ENCODE measurements around the gene PTH1R.
"Not testable (repeated sequence)": the region's sequence is repeated elsewhere in the genome, so short reads cannot be mapped to it uniquely, and the experiment has no call there.

PTH1R gene

DNA sequence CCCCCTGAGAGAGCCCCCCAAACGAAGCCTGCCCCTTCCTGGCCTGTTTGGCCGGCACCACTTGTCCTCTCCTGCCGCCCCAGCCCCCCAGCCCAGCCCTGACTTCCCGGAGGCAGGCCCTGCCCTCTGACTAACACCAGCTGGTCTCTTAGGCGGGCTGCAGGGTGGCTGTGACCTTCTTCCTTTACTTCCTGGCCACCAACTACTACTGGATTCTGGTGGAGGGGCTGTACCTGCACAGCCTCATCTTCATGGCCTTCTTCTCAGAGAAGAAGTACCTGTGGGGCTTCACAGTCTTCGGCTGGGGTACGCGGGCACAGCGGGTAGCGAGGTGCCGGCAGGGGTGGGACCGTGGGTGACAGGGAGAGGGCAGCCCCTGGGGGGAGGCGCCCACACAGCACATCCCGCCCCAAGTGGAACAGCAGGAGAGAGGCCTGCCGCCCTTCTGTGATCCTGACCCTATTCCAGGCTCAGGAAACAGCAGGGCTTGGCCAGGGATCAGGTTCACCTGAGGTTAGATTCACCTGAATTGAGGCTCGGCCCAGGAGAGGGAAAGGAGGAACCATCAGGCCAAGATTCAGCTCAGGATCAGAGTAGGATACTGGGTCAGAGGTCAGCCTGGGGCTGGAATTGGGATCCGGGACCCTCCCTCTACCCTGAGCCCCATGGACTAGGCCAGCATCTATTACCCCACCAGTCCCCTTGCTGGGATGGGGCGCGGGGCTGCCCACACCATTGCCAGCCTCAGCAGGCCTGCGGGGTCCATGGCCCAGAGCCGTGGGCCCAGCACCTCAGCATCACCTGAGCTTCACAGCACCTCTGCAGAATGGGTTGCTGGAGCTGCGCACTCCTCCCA is 21.9 kb downstream of the PTH1R start:
- DNase-seq (ENCODE audit: low spot score), result no peak

DNA sequence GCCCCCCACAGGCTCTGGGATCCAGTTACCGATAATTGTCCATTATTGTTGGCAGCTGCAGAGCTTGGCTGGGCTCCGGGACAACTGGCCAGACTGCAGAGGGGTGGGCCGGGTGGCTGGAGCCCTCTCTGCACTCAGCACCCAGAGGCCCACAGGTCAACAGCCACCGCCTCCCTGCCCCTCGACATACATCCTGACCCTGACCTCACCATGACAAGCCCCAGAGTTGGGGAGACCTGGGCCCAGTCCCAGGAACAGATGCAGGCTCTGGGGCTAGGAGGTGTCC is 22.4 kb downstream of the PTH1R start:
- DNase-seq (ENCODE audit: low spot score), result no peak

DNA sequence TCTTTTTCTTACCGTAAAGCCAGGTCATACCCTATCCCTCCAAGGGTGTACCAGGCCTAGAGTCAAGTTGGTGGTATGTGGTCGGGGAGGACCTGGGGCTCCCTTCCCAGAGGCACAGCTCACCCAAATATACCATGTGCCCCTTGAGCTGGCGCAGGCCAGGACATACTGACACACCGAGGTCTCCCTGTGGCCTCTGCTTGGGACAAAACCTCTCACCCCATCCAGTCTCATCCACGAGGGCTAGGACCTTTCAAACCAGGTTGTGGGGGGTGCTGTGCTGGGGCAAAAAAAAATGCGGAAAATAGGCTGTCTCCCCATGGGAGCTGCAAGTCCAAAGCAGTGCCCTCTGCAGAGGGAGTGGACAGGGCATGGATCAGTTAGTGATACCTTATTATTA is 22.8 kb downstream of the PTH1R start:
- no peak for DNase-seq (ENCODE audit: low spot score)

DNA sequence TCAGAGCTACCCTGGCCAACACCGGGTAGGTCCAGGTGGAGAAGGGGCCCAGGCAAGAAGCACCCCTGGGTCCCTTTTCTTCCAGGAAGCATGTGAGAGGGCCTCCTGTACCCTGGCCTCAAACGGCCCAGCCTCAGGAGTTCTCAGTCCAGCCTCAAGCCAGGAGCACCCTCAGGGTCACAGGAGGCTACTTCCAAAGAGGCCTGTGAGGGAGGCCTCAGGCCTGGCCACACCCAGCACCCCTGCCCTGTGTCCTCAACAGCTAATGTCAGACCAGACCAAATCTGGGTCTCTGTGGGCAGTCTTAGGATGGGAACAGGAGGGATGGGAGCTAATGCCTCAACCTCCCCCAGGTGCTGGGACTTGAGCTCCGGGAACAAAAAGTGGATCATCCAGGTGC is 23.5 kb downstream of the PTH1R start:
- DNase-seq (ENCODE audit: low spot score), result no peak

DNA sequence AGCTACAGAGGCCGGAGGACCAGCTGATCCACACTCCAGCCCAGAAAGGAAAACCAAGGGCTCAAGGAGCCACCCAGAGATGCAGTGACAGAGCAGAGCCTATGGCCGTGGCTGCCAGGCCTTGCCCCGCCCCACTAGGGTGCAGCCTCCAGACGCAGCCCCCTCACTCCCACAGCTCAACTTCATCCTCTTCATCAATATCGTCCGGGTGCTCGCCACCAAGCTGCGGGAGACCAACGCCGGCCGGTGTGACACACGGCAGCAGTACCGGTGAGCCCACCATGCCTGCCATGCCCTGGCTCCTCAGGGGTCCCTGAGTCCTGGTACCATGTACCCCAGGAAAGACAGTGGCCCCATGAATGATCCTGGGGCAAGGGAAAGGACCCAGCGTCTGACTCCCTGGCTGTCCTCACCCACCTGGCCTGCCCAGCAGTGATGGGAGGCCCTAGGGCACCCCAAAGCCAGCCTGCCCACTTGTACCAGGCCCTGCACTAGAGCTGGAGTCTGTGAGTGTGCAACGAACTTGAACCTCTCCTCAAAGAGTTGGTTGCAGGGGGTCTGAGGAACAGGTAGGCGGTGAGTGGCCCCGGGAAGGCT is 24.2 kb downstream of the PTH1R start:
- no peak for DNase-seq (ENCODE audit: low spot score)

DNA sequence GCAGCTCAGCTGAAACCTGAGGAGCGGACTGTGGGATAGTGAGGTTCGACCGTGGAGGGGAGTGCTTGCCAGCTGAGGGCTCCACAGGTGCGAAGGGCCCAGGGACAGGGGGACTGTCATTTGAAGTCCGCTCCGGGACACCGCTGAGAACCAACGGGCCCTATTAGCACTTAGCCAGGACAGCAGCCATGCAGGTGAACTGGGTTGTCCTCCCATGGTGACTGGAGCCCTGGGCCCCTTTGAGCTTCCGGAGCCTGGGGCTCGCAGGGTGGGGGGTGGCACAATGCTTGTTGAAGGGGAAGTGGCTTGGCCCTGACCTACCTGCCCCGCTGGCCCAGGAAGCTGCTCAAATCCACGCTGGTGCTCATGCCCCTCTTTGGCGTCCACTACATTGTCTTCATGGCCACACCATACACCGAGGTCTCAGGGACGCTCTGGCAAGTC is 24.7 kb downstream of the PTH1R start:
- no peak for DNase-seq (ENCODE audit: low spot score)

DNA sequence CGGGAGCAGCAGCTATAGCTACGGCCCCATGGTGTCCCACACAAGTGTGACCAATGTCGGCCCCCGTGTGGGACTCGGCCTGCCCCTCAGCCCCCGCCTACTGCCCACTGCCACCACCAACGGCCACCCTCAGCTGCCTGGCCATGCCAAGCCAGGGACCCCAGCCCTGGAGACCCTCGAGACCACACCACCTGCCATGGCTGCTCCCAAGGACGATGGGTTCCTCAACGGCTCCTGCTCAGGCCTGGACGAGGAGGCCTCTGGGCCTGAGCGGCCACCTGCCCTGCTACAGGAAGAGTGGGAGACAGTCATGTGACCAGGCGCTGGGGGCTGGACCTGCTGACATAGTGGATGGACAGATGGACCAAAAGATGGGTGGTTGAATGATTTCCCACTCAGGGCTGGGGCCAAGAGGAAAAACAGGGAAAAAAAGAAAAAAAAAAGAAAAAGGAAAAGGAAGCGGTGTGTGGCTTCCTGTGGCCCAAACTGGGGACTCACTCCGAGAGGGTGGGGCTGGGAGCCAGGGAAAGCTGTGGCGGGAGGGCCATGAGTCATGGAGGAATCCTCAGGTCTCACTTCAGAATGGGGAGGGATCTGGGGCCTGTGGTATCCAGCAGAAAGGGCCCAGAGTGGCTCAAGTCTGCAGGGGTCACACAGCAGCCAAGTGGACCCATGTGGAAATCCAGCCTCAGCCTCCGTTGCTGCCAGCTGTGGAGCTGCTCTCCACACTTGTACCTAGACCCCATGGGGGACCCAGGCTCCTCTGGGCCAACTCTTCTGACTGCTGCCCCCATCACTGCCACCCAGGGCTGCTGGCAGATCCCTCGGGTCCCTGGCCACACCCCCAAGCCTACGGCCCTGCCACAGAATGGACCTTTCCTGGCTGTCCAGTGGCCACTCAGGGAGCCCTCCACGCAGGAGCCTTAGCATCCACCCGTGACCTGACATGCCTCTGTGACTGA is 26.1 kb downstream of the PTH1R start:
- DNase-seq (ENCODE audit: low spot score), result no peak

DNA sequence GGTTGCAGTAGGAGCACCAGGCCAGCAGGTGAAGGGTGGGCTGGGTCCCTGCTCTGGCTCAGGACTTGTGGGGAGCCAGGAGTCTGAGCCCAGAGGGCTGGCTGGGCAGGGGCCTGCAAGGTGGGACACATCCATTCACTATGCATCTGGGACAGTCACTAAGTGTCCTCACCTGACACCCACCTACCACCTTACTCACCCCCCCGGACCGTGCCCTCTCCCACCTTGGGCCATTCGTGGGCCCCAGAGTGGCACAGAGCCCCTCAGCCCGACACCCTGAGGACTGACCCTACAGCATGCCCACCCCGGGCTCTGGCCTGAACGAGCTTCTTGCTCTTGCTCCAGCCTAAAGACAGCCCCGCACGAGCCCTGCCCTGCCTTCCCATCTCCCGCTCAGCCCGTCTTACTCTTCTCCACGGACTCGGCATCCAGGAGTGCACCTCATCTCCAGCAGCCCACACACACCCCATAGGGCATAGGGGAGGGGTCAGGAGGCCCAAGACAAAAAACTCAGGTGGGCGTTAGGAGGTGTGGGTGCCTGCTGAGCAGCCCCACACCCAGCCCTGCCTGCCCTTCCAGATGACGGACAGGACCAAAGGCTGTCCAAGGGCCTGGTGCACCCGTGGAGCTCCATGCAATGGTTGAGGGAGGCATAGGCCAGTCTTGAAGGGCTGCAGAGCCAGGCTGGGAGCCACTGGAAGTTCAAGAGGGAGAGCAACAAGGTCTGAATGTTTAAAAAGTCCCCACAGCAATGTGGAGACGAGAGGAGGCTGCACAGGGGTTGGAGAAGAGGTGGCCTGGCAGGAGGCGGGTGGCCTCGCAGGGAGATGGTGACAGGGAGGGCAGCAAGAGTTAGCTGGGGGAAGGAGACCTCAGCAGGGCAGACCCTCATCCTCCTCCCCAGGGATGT is 27.0 kb downstream of the PTH1R start:
- DNase-seq (ENCODE audit: low spot score), result no peak

DNA sequence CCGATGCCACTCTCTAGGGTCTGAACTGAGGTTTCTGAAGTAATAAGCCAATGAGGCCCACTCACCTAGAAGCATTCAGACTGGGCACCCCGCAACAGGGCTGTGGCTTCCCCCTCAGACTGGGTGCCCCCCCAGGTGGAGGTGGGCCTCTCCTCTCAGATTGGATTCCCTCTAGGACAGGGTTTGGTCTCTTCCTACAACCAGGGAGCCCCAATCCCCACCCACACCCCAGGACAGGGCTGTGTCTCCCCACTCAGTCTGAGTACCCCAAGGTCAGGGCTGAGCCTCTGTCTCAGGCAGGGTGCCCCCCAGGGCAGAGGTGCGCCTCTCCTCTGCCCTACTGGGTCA is 27.7 kb downstream of the PTH1R start:
- DNase-seq (ENCODE audit: low spot score), result no peak

DNA sequence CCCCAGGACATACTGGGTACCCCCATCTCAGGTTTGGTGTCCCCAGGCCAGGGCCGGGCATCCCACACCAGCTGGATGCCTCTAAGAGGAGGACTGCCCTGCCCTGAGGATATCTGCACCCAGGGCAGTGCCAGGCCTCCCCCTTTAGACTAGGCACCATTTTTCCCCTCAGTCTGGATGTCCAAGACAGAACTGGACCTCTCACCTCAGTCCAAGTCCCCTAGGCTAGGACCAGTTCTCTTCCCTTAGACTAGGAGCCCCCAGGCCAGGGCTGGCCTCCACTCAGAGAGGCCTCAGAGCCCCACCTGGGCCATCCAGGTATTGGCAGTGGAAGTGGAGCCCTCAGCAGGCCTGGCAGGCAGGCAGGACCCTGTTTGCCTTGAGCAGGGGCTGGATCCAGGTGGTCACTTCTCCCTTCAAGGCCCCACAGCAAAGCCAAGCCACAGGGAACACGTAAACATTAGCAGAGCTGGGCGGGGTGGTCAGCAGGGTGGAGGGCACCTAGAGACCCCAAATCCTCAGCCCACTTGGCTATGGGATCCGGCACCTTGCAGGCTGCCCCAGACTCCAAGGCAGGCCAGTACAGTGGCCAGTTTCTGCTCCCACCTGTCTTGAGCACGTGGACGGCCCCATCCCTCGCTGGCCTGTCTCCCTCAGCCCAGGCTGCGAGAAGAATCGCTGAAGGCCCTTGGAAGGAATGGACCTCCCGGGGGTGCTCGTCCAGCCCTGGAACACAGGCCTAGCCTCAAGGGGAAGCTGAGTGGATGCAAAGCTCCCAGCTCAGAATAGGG is 28.3 kb downstream of the PTH1R start:
- DNase-seq (ENCODE audit: low spot score), result no peak

DNA sequence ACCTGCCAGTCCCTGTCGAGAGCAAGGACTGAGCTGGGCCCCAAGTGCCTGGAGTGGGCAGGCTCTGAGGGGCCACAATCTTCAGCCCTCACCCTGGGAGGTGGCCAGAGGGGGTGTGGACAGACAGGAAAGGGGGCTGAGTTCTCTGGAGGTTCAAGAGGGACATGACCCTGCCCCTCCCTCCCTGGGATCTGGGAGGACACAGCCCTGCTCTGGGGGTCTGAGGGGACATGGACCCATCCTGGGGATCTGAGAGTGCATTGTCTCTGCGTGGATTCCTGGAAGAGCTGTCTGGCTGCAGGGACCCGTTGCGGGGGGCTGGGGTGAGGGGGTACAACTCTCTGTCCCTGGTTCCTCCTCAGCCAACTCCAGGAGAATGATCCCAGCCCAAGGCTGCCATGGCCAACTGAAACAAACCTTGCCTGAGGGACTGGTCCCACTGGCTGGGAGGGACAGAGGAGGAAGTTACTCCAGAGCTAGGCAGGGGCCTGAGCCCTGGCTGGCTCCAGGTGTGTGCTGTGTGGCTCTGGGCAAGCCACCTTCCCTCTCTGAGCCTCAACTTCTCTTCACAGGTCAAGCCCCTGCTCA is 29.0 kb downstream of the PTH1R start:
- no peak for DNase-seq (ENCODE audit: low spot score)

DNA sequence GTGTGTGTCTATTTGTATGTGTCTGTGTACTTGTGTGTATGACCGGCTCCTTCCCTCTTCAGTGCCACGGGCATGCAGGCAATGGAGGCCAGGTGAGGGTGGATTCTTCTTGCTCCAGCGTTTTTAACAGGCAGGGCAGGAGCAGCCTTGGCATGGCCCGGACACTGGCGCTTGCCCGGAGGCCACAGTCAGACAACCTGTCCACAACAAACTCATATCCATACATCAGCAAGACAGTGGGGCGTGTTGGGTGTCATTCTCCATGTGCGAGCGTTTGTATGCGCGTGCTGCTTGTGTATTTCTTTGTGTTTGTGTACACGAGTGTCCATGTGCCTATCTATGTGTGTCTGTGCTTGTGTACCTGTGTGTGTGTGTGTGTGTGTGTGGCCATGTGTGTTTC is 29.8 kb downstream of the PTH1R start:
- no peak for DNase-seq (ENCODE audit: low spot score)

DNA sequence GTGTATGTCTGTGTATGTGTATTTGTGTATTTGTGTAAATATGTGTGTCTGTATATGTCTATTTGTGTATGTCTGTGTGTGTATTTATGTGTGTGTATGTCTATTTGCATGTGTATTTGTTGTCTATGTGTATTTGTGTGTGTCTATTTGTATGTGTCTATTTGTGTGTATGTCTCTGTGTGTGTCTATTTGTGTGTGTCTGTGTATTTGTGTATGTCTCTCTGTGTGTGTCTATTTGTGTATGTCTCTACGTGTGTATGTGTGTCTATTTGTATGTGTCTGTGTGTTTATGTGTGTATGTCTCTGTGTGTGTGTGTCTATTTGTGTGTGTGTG is 30.4 kb downstream of the PTH1R start:
- no peak for DNase-seq (ENCODE audit: low spot score)

DNA sequence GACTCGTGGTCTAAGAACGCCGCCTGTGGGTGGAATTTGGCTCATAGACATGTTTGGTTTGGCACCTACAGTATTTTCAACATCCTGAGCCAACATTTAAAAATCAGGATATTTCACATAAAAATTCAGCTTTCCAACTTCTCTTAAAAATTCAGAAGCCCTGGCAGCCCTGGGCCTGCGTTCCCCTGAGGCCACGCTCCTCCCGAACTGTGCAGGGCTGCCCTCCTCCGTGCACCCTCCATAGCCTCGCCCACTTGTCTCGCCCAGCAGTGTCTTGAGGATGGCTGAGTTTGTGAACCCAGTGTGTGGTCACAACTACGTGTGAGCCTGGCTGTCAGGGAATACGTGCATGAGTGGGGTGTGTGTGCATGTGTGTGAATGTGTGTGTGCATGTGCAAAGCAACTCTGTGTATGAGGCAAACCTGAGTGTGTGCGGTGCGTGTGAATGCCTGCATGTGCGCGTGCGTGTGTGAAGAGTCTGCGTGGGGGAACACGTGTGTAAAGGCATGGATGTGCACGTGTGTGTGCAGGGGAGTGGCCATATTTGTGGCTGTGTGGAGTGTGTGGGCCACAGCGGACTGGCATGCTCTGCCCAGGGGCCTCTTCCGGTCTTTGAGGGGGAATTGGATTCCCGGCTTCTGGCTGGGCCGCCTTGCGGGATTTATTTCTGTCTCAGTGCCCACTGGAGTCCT is 30.9 kb downstream of the PTH1R start:
- DNase-seq (ENCODE audit: low spot score), result no peak

DNA sequence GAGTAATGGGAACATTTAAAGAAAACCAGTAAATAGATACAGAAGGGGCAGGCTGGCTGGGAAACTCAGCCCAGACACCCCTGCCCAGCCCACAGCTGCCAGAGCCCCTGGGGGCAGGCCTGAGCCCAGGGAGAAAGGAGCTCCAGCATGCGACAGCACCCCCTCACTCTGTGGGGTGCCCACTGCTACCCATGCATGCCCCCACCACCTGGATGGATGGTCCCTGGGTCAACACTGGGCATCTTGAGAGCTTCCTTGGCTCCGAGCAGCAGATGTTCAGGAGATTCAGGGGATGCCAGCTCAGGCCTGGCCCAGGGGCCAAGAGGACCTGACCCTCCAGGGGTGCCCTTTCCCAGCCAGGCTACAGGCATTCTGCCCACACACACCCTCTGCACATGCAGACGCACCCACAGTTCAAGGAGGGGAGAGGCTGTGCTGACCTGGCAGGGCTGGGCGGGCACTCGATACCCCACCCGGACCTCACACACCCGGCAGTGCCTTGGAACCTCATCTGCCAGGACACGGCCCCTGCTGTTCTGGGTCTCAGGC is 31.5 kb downstream of the PTH1R start:
- DNase-seq (ENCODE audit: low spot score), result no peak

DNA sequence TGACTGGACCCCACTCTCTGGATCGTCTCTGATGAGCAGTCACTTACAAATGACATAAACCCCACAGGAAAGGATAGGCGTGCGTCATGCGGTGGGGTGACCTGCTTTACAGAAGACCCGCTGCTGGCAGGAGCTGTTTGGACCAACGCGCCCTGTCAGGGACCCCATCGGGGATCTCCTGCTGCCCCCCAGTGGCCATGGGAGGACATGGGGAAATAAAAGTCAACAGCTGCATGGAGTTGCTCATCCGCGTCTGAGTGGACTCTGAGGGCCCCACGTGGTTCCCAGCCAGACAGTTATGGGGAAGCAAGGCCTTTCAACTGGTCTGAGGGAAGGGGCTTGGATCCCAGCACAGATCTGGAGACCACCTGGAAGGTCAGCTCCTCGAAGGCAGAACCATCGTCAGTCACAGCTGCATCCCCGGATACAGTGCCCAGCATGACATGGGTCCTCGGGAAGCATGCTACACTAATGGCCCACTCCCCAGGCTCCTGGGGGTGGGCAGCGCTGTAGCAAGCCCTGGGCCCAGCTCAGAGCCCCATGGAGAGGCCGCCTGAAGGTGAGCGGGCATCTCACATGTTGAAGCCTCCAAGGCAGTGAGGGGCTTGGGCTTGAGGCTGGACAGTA is 32.1 kb downstream of the PTH1R start:
- peak; percentile 75 for DNase-seq (ENCODE audit: low spot score)

DNA sequence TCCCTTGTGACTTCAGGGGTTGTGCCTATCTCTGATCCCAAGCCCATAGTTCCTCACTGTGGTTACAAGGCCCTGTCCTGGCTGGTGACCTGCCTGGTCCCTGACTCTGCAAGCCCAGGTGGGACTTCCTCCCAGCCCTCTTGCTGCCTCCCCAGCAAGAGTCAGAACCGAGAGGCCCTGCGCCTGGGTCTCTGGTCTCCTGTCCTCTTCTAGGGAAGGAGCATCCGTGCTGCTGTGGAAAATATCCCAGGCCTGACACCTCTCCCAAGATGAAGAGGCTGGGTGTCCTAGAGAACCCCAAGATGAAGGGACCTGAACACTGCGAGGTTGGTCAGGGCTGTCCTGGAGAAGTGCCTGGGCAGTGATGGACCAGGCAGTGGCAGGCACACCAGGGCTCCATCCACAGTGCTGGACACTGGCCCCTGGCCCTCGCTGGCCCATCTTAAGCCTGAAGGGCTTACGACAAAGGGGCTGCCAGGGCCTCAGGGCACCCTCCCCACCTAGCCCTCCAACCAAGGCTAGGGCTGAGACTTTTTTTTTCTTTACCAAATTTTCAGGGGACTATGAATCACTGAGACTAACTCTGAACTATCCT is 32.7 kb downstream of the PTH1R start:
- DNase-seq (ENCODE audit: low spot score), result no peak

DNA sequence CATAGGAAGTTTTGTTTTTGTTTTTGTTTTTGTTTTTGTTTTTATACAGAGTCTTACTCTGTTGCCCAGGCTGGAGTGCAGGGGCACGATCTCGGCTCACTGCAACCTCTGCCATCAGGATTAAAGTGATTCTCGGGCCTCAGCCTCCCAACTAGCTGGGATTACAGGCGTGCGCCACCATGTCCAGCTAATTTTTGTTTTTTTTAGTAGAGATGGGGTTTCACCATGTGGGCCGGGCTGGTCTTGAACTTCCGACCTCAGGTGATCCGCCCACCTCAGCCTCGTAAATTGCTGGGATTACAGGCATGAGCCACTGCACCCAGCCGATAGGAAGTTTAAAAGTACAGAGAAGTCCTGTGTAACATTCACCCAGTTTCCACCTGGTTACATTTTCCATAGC is 33.4 kb downstream of the PTH1R start:
- not testable (repeated sequence) for DNase-seq (ENCODE audit: low spot score)

DNA sequence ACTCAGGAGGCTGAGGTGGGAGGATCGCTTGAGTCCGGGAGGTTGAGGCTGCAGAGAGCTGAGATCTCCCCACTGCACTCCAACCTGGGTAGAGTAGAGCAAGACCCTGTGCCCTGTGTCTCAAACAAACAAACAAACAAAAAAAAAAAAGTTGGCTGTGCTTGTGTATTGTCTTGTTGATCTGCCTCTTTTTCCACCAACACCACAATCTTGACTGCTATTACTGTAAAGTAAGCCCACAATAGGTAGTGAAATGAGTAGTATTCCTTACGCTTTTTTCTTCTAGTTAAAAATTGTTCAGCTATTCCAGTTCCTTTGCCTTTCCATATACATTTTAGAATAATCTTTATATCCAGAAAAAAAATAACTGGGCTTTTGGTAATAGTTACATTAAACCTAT is 35.5 kb downstream of the PTH1R start:
- no peak for DNase-seq (ENCODE audit: low spot score)

All from putamen (tissue), 1 donor.